Testis (tissue), 3 donors: ENCODE measurements around the gene OTOP3. TPM values are rescaled to one million over a fixed set of nuclear protein-coding genes. Genes with fewer than 3 reads are reported as not detected.

ENCODE experiments used
- DNase-seq: peaks from one replicate; pipeline ENCODE4 v3.0.0-alpha.2; 2019
- H3K27ac ChIP-seq, 2 donors: fragments of 200-600 bp; sonication (generic); one replicate each; pipeline ENCODE4 v1.5.1; 2019
- H3K27me3 ChIP-seq: fragments of 200-600 bp; sonication (generic); one replicate; pipeline ENCODE4 v1.5.1; 2019
- H3K36me3 ChIP-seq: fragments of 200-600 bp; sonication (generic); one replicate; pipeline ENCODE4 v1.5.1; 2017; ENCODE audit warnings: low read depth; ENCODE audit errors: missing control alignments
- H3K4me1 ChIP-seq: fragments of 200-600 bp; sonication (generic); one replicate; pipeline ENCODE4 v1.5.1; 2019
- H3K4me3 ChIP-seq, 2 donors: fragments of 200-600 bp; sonication (generic); one replicate each; pipeline ENCODE4 v1.5.1; 2017 to 2019
- H3K9me3 ChIP-seq: fragments of 200-600 bp; sonication (generic); one replicate; pipeline ENCODE4 v1.5.1; 2017
- CTCF ChIP-seq, 3 experiments: fragments of 450-650 bp in 2 of 3; fragments of 200-600 bp in 1 of 3; sonication (generic) in 1 of 3; IDR thresholded peaks; one replicate each; pipeline ENCODE4 v1.5.1; 2016 to 2019; ENCODE audit warnings: antibody characterized with exemption in 3 of 3, mild to moderate bottlenecking in 2 of 3, moderate library complexity in 1 of 3
- POLR2A ChIP-seq: fragments of 450-650 bp; IDR thresholded peaks from one replicate; pipeline ENCODE4 v1.6.1; 2017; ENCODE audit warnings: antibody characterized with exemption, mild to moderate bottlenecking, moderate library complexity
- WGBS, 2 donors: methylation state at CpG; one replicate each; pipeline ENCODE4 v1.1.5; 2018; 5-methylcytosine and 5-hydroxymethylcytosine counted together
- intact Hi-C: fragments of 100-400 bp; cut with DNase I; formaldehyde crosslinking; loops from one replicate; pipeline ENCODE4 v1.15.1; 2023; ENCODE audit warnings: low total_unique reads
- polyA plus RNA-seq: library from polyadenylated mRNA; stranded (reverse); fragments of 350-450 nt; fragmentation: Illumina TruSeq; extraction: RNeasy Lipid Tissue Mini Kit (QIAGEN cat#74804); gene quantifications from one replicate; pipeline ENCODE4 v1.2.3, GENCODE V29; 2014; ENCODE audit warnings: low read depth, low replicate concordance; ENCODE audit not compliant: insufficient read depth
- total RNA-seq, 2 donors: library from RNA; depleted of rRNA; stranded (reverse); fragments of >200 nt; gene quantifications; one replicate each; pipeline ENCODE4 v1.2.3, GENCODE V29; 2016

Gene OTOP3
- total and polyA plus RNA-seq, 3 donors from 2014 or later, result 0.12 TPM; not detected in 2

- no peaks in the 10 kb centered on the region for H3K36me3 ChIP-seq
- TF ChIP-seq CTCF (IDR thresholded peaks at IDR 0.05) (no peak), POLR2A (no peak)
- WGBS, 2 donors, result 85 to 88% methylated on average over 6 to 11 of the region's 11 CpGs
- DNase-seq, result no peak
- no peaks in the 10 kb centered on the region for H3K9me3 ChIP-seq
- no peaks in the 10 kb centered on the region for H3K4me1 ChIP-seq
- no peaks in the 10 kb centered on the region for H3K27me3 ChIP-seq
- intact Hi-C loops, result no loop called here
- H3K4me3 ChIP-seq, result no peak overlapping the region
- no peak overlapping the region for H3K27ac ChIP-seq
Measured at GRCh38 chr17:74953134-74953687, 17.5 kb downstream of the OTOP3 start.

DNA sequence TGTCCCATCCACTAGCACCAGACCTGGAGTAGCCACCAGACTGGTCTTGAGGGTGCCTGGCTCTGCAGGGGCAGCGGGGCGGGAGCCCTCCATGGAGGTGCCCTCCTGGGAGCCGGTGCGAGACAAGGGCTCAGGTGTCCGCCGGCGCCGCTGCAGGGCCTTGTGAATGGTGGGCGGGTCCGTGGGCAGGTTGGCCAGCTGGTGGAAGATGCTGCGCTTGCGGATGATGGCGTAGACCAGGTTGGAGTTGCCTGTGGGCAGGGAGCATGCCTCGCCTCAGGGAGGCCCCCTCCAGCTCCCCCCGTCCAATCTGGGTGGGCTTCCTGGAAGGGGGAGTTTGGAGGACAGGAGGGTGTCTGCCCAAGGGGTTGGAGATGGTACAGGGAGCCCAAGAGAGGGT lies 18.4 kb downstream of the OTOP3 start:
- TF ChIP-seq POLR2A (no peak), CTCF (IDR thresholded peaks at IDR 0.05) (no peak)
- no peaks in the 10 kb centered on the region for H3K4me1 ChIP-seq
- no peaks in the 10 kb centered on the region for H3K27me3 ChIP-seq
- no peak overlapping the region for H3K4me3 ChIP-seq
- no peaks in the 10 kb centered on the region for H3K36me3 ChIP-seq
- DNase-seq, result no peak
- intact Hi-C loops, result no loop called here
- no peak overlapping the region for H3K27ac ChIP-seq
- H3K9me3 ChIP-seq, result no peaks in the 10 kb centered on the region
- WGBS, 2 donors, result 85 to 90% methylated on average over 7 to 15 of the region's 15 CpGs

DNA sequence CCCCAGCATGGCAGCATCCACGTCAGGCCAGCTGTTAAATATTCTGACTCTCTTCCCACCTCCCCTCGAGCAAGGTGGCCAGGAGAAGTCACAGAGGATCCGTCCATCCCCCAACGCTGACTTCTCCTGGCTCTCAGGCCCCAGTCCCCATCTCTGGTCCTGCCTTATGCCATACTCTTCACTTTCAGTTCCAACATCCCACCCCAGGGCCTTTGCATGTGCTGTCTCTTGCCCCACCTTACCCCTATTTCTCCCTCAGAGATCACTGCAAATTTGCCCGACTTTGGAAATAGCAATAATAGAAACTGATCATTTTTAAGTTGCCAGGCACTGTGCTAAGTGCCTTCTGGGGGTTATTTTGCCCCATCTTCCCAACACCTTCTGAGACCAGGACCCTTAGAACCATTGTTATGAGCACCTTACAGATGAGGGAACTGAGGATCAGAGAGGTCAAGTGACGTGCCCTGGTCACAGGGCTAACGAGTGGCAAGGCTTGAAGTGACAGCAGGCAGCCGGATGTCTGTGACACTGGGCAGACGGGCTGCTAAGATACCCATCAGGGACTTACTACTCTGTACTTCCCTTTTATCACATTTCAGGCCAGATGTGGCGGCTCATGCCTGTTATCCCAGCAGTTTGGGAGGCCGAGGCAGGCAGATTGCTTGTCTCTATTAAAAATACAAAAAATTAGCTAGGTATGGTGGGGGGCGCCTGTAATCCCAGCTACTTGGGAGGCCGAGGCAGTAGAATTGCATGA lies 19.1 kb downstream of the OTOP3 start:
- Histone ChIP-seq H3K36me3 (no peaks in the 10 kb centered on the region), H3K4me1 (no peaks in the 10 kb centered on the region), H3K9me3 (no peaks in the 10 kb centered on the region), H3K4me3 (no peak overlapping the region), H3K27me3 (no peaks in the 10 kb centered on the region), H3K27ac (no peak overlapping the region)
- TF ChIP-seq POLR2A, result no peak
- TF ChIP-seq CTCF (IDR thresholded peaks at IDR 0.05), result no peak
- 72 to 74% methylated on average over 12 to 13 of the region's 13 CpGs for WGBS, 2 donors
- intact Hi-C loops, result no loop called here
- DNase-seq, result no peak

- Histone ChIP-seq H3K36me3 (no peaks in the 10 kb centered on the region), H3K27me3 (no peaks in the 10 kb centered on the region), H3K4me3 (no peak overlapping the region), H3K4me1 (no peaks in the 10 kb centered on the region), H3K27ac (no peak overlapping the region), H3K9me3 (no peaks in the 10 kb centered on the region)
- 74 to 83% methylated on average over 4 of the region's 4 CpGs for WGBS, 2 donors
- no peak for DNase-seq
- TF ChIP-seq CTCF (IDR thresholded peaks at IDR 0.05) (no peak), POLR2A (no peak)
- intact Hi-C loops, result no loop called here
Measured at GRCh38 chr17:74956093-74956492, 20.4 kb downstream of the OTOP3 start.
